T-helper 17 cell (primary cell): ENCODE results near the gene RMC1. TPM values are rescaled to one million over a fixed set of nuclear protein-coding genes. Genes with fewer than 3 reads are reported as not detected.

ENCODE experiments used
- ATAC-seq: fragments of 150-1000 bp; cut with Tn5 transposase; 2 replicates; pipeline ENCODE4 v1.10.0; 2021; ENCODE audit warnings: mild to moderate bottlenecking, moderate library complexity
- DNase-seq, 3 donors: peaks; one replicate each; pipeline versions ENCODE4 v3.0.0 to v3.0.0-alpha.2; 2020 to 2021
- H3K9me3 ChIP-seq: one replicate; pipeline ENCODE4 v1.7.0; 2013; ENCODE audit warnings: low read length, mild to moderate bottlenecking; ENCODE audit not compliant: control insufficient read depth, poor library complexity, severe bottlenecking
- H3K27ac Mint-ChIP-seq: one replicate; pipeline ENCODE4 v1.8.0; 2022; ENCODE audit warnings: mild to moderate bottlenecking, moderate library complexity, mixed read lengths
- H3K27me3 Mint-ChIP-seq: one replicate; pipeline ENCODE4 v1.8.0; 2022; ENCODE audit warnings: mixed read lengths
- H3K36me3 Mint-ChIP-seq: one replicate; pipeline ENCODE4 v1.8.0; 2022; ENCODE audit warnings: low read depth, mixed read lengths
- H3K4me1 Mint-ChIP-seq: one replicate; pipeline ENCODE4 v1.8.0; 2022; ENCODE audit warnings: mild to moderate bottlenecking, mixed read lengths
- H3K4me3 Mint-ChIP-seq: one replicate; pipeline ENCODE4 v1.8.0; 2022; ENCODE audit warnings: mild to moderate bottlenecking, moderate library complexity, mixed read lengths
- total RNA-seq, 4 donors: library from RNA in 2 of 4; stranded (reverse) in 2 of 4; gene quantifications; one replicate each; pipeline ENCODE4 v1.2.3 and lab custom pipeline; 2022 to 2026

RMC1 gene
- total RNA-seq: 10 to 100 TPM; 64.0 to 72.2 TPM
- total RNA-seq (lab: John Stamatoyannopoulos, UW): 67.8 to 95.4 reads per million in 2 donors

GRCh38 chr18:23503038-23503962, at the start of gene RMC1:
RMC1 (plus strand) TSS chr18:23503511; CDS start chr18:23503619, 108 bp downstream.
- Mint-ChIP-seq H3K4me3 (peak within 1 kb of the TSS; percentile 98), H3K4me1 (peaks cover 40% of the 10 kb centered on the region), H3K27me3 (no peaks in the 10 kb centered on the region), H3K36me3 (peaks cover 8% of the 10 kb centered on the region), H3K27ac (peak within 1 kb of the TSS; percentile 99)
- no peaks in the 10 kb centered on the region for H3K9me3 ChIP-seq
- ATAC-seq (peak; percentile 93), DNase-seq (peak; percentile 96 to 97 (median 97))

DNA sequence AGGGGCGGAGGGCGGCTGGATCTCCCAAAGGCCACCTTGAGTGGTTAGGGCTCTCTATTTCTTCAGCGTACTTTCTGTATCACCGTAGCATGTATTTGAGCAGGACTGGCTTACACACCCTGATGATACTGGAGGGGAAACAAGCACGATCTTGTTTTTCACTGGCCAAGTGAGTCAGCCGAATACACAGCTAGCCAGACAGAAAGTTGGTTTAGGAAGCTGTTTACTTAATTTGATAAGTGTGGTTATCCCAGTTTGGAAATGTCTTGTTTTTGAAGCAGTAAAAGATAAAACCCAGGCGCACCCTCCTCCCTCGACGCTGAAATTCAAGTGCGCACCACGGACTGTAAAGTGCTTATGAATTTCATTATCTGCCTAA, 49.6 kb upstream of the RMC1 start:
- Mint-ChIP-seq H3K36me3 (peaks cover 9% of the 10 kb centered on the region), H3K27me3 (no peaks in the 10 kb centered on the region), H3K4me1 (peaks cover 34% of the 10 kb centered on the region), H3K4me3 (peak overlapping the region; percentile 99), H3K27ac (peak overlapping the region; percentile 98)
- H3K9me3 ChIP-seq: no peaks in the 10 kb centered on the region
- peak; percentile 62 for ATAC-seq
- no peak for DNase-seq

DNA sequence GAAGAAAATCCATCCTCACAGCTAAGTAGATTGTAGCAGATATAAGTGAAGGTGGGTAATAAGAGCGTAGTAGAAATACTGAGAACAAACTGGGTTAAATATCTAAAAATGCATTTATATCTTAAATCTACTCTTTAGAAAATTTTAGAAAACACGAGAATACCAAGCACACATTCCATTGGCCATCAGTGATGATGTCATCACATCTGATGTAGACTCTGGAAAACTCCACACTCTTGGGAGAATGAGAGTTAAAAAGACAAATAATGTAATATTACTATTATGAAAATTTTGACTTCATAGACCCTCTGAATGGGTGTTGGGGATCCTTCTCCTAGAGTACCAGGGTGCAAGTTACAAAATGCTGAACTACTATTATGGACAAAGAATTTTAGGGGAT, 46.5 kb upstream of the RMC1 start:
- no peak for DNase-seq
- Mint-ChIP-seq H3K4me1 (peaks cover 58% of the 10 kb centered on the region), H3K36me3 (peaks cover 11% of the 10 kb centered on the region), H3K4me3 (no peak overlapping the region), H3K27ac (no peak overlapping the region), H3K27me3 (no peaks in the 10 kb centered on the region)
- ATAC-seq: no peak
- H3K9me3 ChIP-seq: no peaks in the 10 kb centered on the region

DNA sequence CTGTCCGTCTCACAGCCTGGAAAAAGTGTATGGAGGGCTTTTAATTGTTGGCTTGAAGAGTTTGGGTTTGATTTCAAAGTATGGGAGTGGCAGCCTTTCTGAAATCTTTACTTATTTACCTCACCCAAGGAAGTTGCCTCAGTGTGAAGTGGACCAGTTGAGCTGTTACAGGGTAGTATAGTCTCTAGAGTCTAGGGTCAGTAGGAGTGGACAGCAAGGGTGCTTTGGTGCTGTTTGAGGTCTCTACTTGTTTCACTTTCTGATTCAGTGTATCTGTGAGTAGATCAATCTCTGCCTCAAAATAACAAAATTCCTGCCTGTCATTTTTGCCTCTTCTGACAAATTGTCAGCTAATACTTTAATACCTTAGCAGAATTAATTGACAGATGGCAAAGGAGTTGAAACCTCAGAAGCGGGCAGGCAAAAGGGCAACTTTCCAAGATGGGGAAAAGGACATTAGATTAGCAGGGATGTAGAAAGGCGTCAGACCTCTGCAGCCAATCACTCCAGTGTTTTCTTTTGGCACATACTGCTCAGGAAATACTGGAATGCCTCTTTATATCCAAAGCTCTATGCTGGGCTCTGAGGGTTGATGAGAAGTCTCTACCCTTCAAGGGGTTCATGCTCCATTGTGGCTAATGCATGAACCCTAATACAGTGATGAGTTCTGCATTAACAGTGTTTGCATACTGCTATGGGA, 44.3 kb upstream of the RMC1 start:
- H3K4me3 Mint-ChIP-seq: peak overlapping the region; percentile 15
- peak overlapping the region; percentile 92 for H3K27ac Mint-ChIP-seq
- H3K27me3 Mint-ChIP-seq: no peaks in the 10 kb centered on the region
- ATAC-seq (no peak), DNase-seq (no peak)
- peaks cover 11% of the 10 kb centered on the region for H3K36me3 Mint-ChIP-seq
- H3K9me3 ChIP-seq: no peaks in the 10 kb centered on the region
- H3K4me1 Mint-ChIP-seq: peaks cover 57% of the 10 kb centered on the region

- Mint-ChIP-seq H3K4me1 (peaks cover 53% of the 10 kb centered on the region), H3K4me3 (no peak overlapping the region), H3K36me3 (peaks cover 11% of the 10 kb centered on the region), H3K27me3 (no peaks in the 10 kb centered on the region), H3K27ac (no peak overlapping the region)
- ATAC-seq (no peak), DNase-seq (no peak)
- no peaks in the 10 kb centered on the region for H3K9me3 ChIP-seq
These were observed 43.8 kb upstream of the RMC1 start for GRCh38 chr18:23459530-23459921.

DNA sequence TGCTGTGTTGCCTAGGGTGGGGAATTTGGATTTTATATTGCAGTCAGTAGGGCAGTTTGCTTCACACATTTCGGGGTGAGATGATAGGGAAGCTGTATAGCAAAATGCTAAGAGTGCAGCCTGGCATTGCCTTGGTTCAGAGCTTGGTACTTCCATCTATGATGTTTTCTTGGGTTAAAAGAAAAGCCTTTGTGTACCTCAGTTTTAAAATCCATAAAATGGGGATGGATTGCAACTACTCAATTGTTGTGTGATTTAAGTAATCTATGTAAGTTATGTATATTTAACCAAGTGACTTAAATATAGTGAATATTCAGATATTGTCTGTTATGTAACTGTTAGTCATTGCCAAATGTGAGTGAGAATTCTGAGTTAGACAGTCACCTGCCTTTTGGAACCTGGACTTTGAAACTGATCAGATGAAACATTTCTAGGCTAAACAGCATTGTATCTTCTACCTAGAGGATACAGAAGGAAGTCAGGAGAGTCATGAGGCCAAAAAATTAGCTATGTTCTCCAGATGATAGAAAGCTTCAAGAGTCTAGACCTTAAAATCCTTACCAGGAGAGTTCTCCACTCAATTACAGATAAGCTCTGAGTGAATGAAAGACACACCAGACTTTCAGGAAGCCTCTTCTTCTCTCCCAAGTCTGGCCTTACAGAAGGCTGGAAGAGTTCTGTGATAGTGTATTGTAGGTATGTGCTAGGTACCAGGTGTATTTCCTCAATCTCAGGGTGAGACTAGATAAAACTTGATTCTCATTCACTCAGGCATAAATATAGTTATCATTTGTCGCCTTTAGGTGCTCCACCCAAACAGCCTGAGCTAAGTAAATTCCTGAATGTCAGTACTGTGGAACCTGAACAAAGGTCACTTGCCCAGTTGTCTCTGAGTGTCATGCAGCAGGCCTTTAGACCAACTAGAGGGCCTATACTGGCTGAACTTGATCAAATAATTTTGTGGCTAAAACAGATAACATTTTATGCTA, 42.7 kb upstream of the RMC1 start:
- DNase-seq (no peak), ATAC-seq (no peak)
- H3K27ac Mint-ChIP-seq: peak overlapping the region; percentile 39
- peaks cover 13% of the 10 kb centered on the region for H3K36me3 Mint-ChIP-seq
- H3K4me3 Mint-ChIP-seq: no peak overlapping the region
- no peaks in the 10 kb centered on the region for H3K27me3 Mint-ChIP-seq
- peaks cover 48% of the 10 kb centered on the region for H3K4me1 Mint-ChIP-seq
- no peaks in the 10 kb centered on the region for H3K9me3 ChIP-seq

- Mint-ChIP-seq H3K4me1 (peaks cover 44% of the 10 kb centered on the region), H3K4me3 (no peak overlapping the region), H3K27me3 (no peaks in the 10 kb centered on the region), H3K36me3 (peaks cover 10% of the 10 kb centered on the region), H3K27ac (no peak overlapping the region)
- DNase-seq: no peak
- no peak for ATAC-seq
- no peaks in the 10 kb centered on the region for H3K9me3 ChIP-seq
These were observed 40.4 kb upstream of the RMC1 start for GRCh38 chr18:23462876-23463275.

DNA sequence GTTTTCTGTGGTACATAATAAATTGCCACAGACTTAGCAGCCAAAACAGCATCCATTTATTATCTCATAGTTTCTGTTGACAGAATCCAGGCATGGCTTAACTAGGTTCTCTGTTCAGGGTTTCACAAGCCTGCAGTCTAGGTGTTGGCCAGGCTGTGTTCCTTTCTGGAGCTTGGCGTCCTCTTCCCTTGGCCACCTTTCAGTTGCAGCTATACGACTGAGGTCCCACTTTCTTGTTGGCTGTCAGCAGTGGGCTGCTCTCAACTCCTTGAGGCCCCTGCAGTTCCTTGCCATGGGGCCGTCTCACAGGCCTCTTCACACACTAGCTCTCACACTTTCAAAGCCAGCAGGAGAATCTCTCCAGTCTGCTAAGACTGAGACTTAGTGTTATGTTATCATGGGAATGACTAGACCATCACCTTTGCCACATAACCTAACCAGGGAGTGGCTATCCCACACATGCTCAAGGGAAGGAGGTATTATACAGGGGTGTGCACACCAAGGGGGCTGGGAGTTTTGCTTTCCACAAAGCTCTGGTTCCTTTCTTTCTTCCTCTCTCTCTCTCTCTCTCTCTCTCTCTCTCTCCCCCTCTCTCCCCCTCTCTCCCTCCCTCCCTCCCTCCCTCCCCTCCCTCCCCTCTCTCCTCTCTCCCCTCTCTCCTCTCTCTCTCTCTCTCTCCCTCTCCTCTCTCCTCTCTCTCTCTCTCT, 34.4 kb upstream of the RMC1 start:
- ATAC-seq (no peak), DNase-seq (no peak)
- Mint-ChIP-seq H3K27me3 (no peaks in the 10 kb centered on the region), H3K4me1 (peaks cover 4% of the 10 kb centered on the region), H3K36me3 (peaks cover 2% of the 10 kb centered on the region), H3K4me3 (no peak overlapping the region), H3K27ac (no peak overlapping the region)
- no peaks in the 10 kb centered on the region for H3K9me3 ChIP-seq

DNA sequence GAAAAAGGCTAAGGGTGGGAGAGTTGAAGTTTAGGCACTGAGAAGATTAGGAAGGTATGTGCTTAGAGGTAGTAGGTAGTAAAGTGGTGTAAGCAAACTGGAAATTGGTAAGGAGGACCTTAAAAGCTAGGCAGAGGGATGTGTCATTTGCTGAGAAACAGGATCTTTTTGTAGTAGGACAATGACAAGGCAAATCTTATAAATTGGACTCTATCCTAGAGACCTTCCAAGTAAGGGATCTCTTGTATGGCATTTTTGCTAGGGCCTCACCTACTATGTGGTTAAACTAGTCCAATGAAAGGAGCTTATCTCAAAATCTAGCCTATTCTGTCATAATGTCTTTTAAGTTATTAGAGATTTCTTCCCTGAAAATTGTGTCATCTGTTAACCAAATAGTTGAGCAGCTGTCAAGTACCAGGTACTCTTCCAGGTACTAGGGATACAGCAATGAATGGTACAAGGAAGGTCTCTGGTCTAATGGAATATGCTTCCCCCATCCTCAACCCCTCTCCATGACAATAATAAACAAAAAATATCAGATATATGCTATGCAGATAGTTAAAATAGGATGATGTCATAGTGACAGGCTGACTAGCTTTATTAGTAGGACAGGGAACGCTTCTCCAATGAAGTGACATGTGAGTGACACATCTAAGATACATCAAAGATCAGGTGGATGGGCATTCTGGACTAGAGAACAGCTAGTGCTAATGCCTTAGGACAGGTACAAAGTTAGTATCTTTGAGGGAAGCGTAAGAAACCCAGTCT, 32.5 kb upstream of the RMC1 start:
- ATAC-seq (no peak), DNase-seq (no peak)
- Mint-ChIP-seq H3K27me3 (no peaks in the 10 kb centered on the region), H3K27ac (no peak overlapping the region), H3K4me1 (peaks cover 3% of the 10 kb centered on the region), H3K4me3 (no peak overlapping the region), H3K36me3 (peaks cover 5% of the 10 kb centered on the region)
- H3K9me3 ChIP-seq: no peaks in the 10 kb centered on the region

DNA sequence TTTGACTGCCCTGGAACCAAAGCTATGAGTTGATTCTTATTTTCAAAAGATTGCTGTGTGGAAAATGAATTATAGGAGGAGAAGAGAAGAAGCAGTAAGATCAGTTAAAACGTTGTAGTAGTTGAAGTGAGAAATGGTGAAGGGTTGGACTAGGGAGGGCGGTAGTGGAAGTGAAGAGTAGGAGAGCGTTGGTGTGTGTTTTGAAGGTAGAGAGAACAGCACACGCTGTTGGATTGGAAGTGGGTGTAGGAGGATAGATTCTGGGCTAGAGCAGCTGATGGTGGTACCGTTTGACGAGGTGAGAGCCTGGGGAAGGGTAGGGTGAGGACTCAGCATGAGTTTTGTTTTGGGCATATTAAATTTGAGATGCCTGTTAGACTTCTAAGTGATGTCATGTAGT, 31.8 kb upstream of the RMC1 start:
- H3K27me3 Mint-ChIP-seq: no peaks in the 10 kb centered on the region
- H3K9me3 ChIP-seq: no peaks in the 10 kb centered on the region
- no peak overlapping the region for H3K27ac Mint-ChIP-seq
- ATAC-seq: no peak
- no peaks in the 10 kb centered on the region for H3K4me1 Mint-ChIP-seq
- no peak for DNase-seq
- no peak overlapping the region for H3K4me3 Mint-ChIP-seq
- H3K36me3 Mint-ChIP-seq: peaks cover 5% of the 10 kb centered on the region

- no peaks in the 10 kb centered on the region for H3K27me3 Mint-ChIP-seq
- DNase-seq (no peak), ATAC-seq (peak; percentile 50)
- H3K4me1 Mint-ChIP-seq: no peaks in the 10 kb centered on the region
- H3K4me3 Mint-ChIP-seq: peak overlapping the region; percentile 7
- H3K36me3 Mint-ChIP-seq: peaks cover 2% of the 10 kb centered on the region
- no peak overlapping the region for H3K27ac Mint-ChIP-seq
- no peaks in the 10 kb centered on the region for H3K9me3 ChIP-seq
These were observed 23.3 kb upstream of the RMC1 start for GRCh38 chr18:23479829-23480505.
